ENCODE results near the gene CPVL.
A peak's percentile ranks its signal among the peaks of the same experiment; 100 is the strongest.

CPVL gene

GRCh38 chr7:29045258-29046086, 100.9 kb downstream of the CPVL start:
- DNase-seq (ENCODE audit: low spot score) (no peak), FAIRE-seq (no peak)

- FAIRE-seq (no peak), DNase-seq (ENCODE audit: low spot score) (no peak)
Measured at GRCh38 chr7:29044554-29044953, 101.8 kb downstream of the CPVL start.

GRCh38 chr7:29043576-29043975, 102.8 kb downstream of the CPVL start:
- DNase-seq (ENCODE audit: low spot score) (no peak), FAIRE-seq (no peak)

GRCh38 chr7:29042824-29043231, 103.5 kb downstream of the CPVL start:
- DNase-seq (ENCODE audit: low spot score) = no peak
- no peak for FAIRE-seq

GRCh38 chr7:29041991-29042390, 104.3 kb downstream of the CPVL start:
- DNase-seq (ENCODE audit: low spot score) = no peak
- no peak for FAIRE-seq

GRCh38 chr7:29040579-29040925, 105.8 kb downstream of the CPVL start:
- FAIRE-seq = no peak
- no peak for DNase-seq (ENCODE audit: low spot score)

GRCh38 chr7:29039821-29040578, 106.3 kb downstream of the CPVL start:
- FAIRE-seq = no peak

GRCh38 chr7:29038463-29038862, 107.9 kb downstream of the CPVL start:
- DNase-seq (ENCODE audit: low spot score) (no peak), FAIRE-seq (no peak)

More at GRCh38 chr7:29039821-29040578, 106.3 kb downstream of the CPVL start:
- no peak for DNase-seq (ENCODE audit: low spot score)

GRCh38 chr7:29035044-29035740, 111.1 kb downstream of the CPVL start:
- DNase-seq (ENCODE audit: low spot score) (peak; percentile 66), FAIRE-seq (peak; percentile 71)

GRCh38 chr7:29033584-29033983, 112.8 kb downstream of the CPVL start:
- DNase-seq (ENCODE audit: low spot score) (no peak), FAIRE-seq (no peak)

- DNase-seq (ENCODE audit: low spot score) (no peak), FAIRE-seq (no peak)
Measured at GRCh38 chr7:29032146-29032545, 114.2 kb downstream of the CPVL start.

GRCh38 chr7:29030781-29031275, 115.5 kb downstream of the CPVL start:
- FAIRE-seq (no peak), DNase-seq (ENCODE audit: low spot score) (no peak)

- FAIRE-seq (no peak), DNase-seq (ENCODE audit: low spot score) (no peak)
Measured at GRCh38 chr7:29022291-29022988, 123.9 kb downstream of the CPVL start.

GRCh38 chr7:29019896-29020295, 126.4 kb downstream of the CPVL start:
- no peak for FAIRE-seq
- DNase-seq (ENCODE audit: low spot score) = no peak

- DNase-seq (ENCODE audit: low spot score) = no peak
- FAIRE-seq = no peak
Measured at GRCh38 chr7:29019387-29019786, 127.0 kb downstream of the CPVL start.

GRCh38 chr7:29017713-29018112, 128.6 kb downstream of the CPVL start:
- DNase-seq (ENCODE audit: low spot score) = no peak
- FAIRE-seq = no peak

GRCh38 chr7:29014725-29015124, 131.6 kb downstream of the CPVL start:
- DNase-seq (ENCODE audit: low spot score) = no peak
- FAIRE-seq = no peak

GRCh38 chr7:29013931-29014330, 132.4 kb downstream of the CPVL start:
- FAIRE-seq = no peak
- DNase-seq (ENCODE audit: low spot score) = no peak

GRCh38 chr7:29013082-29013695, 133.1 kb downstream of the CPVL start:
- FAIRE-seq = no peak
- DNase-seq (ENCODE audit: low spot score) = no peak

- DNase-seq (ENCODE audit: low spot score) (no peak), FAIRE-seq (no peak)
Measured at GRCh38 chr7:29009947-29010346, 136.4 kb downstream of the CPVL start.

GRCh38 chr7:29008590-29008989, 137.7 kb downstream of the CPVL start:
- DNase-seq (ENCODE audit: low spot score) = no peak
- FAIRE-seq = no peak
